Activated CD4-positive, CD25-positive, alpha-beta regulatory T cell treated with anti-CD3 and anti-CD28 coated beads, Interleukin-2, amount 50 U/mL, for 72 hours (primary cell): ENCODE results near the gene OR10A5.
"Not testable (repeated sequence)": the region's sequence is repeated elsewhere in the genome, so short reads cannot be mapped to it uniquely, and the experiment has no call there.

ENCODE experiments used
- DNase-seq: peaks from one replicate; pipeline ENCODE4 v3.0.0; 2021

OR10A5 gene

GRCh38 chr11:6876914-6877313 lies 31.4 kb downstream of the OR10A5 start:
- DNase-seq, result no peak

GRCh38 chr11:6882751-6883150 lies 37.3 kb downstream of the OR10A5 start:
- DNase-seq, result no peak

GRCh38 chr11:6887711-6888110 lies 42.2 kb downstream of the OR10A5 start:
- DNase-seq, result not testable (repeated sequence)

- no peak for DNase-seq
Observed at GRCh38 chr11:6888830-6889229, 43.3 kb downstream of the OR10A5 start.

GRCh38 chr11:6889835-6890234 lies 44.4 kb downstream of the OR10A5 start:
- DNase-seq, result no peak

- DNase-seq, result no peak
Observed at GRCh38 chr11:6892400-6892799, 46.9 kb downstream of the OR10A5 start, which contains the start of gene OR2D2. Gene OR2D2 (minus strand): TSS chr11:6892500. CDS start chr11:6892500, 0 bp downstream.

GRCh38 chr11:6894097-6894496 lies 48.6 kb downstream of the OR10A5 start:
- DNase-seq, result no peak

GRCh38 chr11:6895010-6895409 lies 49.5 kb downstream of the OR10A5 start:
- DNase-seq, result no peak
